ENCODE results near the gene MCCC1.

MCCC1 gene

DNA sequence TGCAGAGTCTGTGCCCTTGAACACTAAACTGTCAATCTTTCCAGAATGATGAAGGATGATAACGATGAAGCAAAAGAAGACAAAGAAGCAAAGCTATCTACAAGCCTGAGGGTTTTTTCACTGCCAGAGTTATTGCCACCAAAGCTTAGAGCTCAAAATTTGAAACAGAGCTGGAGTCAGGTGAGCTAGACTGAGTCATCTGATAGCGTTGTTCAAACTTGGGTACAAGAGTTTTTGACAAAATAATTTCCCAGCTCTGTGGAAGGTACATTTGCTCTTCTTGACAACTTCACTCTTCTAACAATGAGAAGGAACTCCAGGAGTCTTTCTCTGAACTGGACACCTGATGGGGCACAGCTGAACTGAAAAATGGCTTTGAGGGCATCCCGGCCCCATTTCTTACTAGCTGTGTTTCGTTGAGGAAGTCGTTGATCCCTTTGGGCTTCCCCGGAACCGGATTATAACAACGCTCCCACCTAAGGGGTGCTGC lies 715 bp downstream of the MCCC1 start:
- no peaks in the 10 kb centered on the region for H3K27me3 ChIP-seq (replicated peaks in 2 of 5; ENCODE audit: control insufficient read depth in 4 of 5, insufficient read depth in 5 of 5, low read length in 4 of 5)
- no peaks in the 10 kb centered on the region for H3K9me3 ChIP-seq (ENCODE audit: control extremely low read depth in 1 of 5, control insufficient read depth in 4 of 5, insufficient read depth in 2 of 5, low read depth in 1 of 5, low read length in 4 of 5)
- peaks cover 3 to 6% (median 4%) of the 10 kb centered on the region in 4 experiments for H3K36me3 ChIP-seq (ENCODE audit: control insufficient read depth in 4 of 4, insufficient read depth in 4 of 4, low read length in 3 of 4)
- H3K4me3 ChIP-seq (ENCODE audit: control insufficient read depth in 1 of 7, extremely low read depth in 1 of 7, insufficient read depth in 4 of 7, low read depth in 2 of 7, low read length in 6 of 7), result peak overlapping the region; percentile 87 to 99 (median 95)
- CTCF ChIA-PET, result interaction anchor here (0.8 to 1.7 kb wide), 7 partner anchors 9 to 296 kb away, joined by 3 to 5 read pairs (median 3); no protein-coding TSS in a partner anchor
- H3K27ac ChIP-seq (ENCODE audit: insufficient read depth in 1 of 2, low read depth in 1 of 2, low read length in 2 of 2, poor library complexity in 1 of 2, severe bottlenecking in 2 of 2), result peak overlapping the region; percentile 69 to 90
- POLR2A ChIA-PET, result interaction anchor here (0.6 kb wide), 1 partner anchor 160 kb away, joined by 3 read pairs; no protein-coding TSS in a partner anchor
- DNase-seq, result peak in 2 of 3 donors; percentile 22 to 55
- 9% methylated on average over 6 of the region's 8 CpGs for WGBS (ENCODE audit: insufficient coverage)
- H3K4me1 ChIP-seq (ENCODE audit: control extremely low read depth in 1 of 4, control insufficient read depth in 4 of 4, insufficient read depth in 4 of 4, low read length in 3 of 4), result peaks cover 6 to 18% (median 13%) of the 10 kb centered on the region in 4 experiments

- 100% methylated on average over 2 of the region's 4 CpGs for WGBS (ENCODE audit: insufficient coverage)
- H3K4me3 ChIP-seq (ENCODE audit: control insufficient read depth in 1 of 7, extremely low read depth in 1 of 7, insufficient read depth in 4 of 7, low read depth in 2 of 7, low read length in 6 of 7), result no peak overlapping the region
- H3K27me3 ChIP-seq (replicated peaks in 2 of 5; ENCODE audit: control insufficient read depth in 4 of 5, insufficient read depth in 5 of 5, low read length in 4 of 5), result no peaks in the 10 kb centered on the region
- POLR2A ChIA-PET, result no interaction called here
- no peak overlapping the region for H3K27ac ChIP-seq (ENCODE audit: insufficient read depth in 1 of 2, low read depth in 1 of 2, low read length in 2 of 2, poor library complexity in 1 of 2, severe bottlenecking in 2 of 2)
- H3K9me3 ChIP-seq (ENCODE audit: control extremely low read depth in 1 of 5, control insufficient read depth in 4 of 5, insufficient read depth in 2 of 5, low read depth in 1 of 5, low read length in 4 of 5), result no peaks in the 10 kb centered on the region
- H3K4me1 ChIP-seq (ENCODE audit: control extremely low read depth in 1 of 4, control insufficient read depth in 4 of 4, insufficient read depth in 4 of 4, low read length in 3 of 4), result peaks cover 1 to 10% (median 7%) of the 10 kb centered on the region in 4 experiments
- DNase-seq, result no peak
- CTCF ChIA-PET, result no interaction called here
- peaks cover 19 to 35% (median 27%) of the 10 kb centered on the region in 4 experiments for H3K36me3 ChIP-seq (ENCODE audit: control insufficient read depth in 4 of 4, insufficient read depth in 4 of 4, low read length in 3 of 4)
These were observed 4.6 kb downstream of the MCCC1 start for GRCh38 chr3:183094711-183095110.

DNA sequence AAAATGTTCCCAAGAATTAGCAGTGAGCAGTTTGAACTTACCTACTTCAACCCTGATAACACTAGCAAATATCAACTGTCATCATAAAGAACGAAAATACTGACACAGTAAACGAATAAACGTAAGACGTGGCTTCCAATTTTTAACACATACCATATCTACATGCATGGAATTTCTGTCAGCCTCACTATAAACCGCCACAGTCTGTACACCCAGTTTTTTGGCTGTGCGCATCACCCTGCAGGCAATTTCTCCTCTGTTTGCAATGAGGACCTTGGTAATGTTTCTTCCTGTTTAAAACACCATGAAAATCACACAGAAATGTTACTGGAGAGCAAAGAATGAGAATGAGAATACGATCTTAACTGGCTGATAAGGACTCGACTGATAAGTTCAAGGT lies 7.0 kb downstream of the MCCC1 start:
- DNase-seq, result no peak
- H3K27ac ChIP-seq (ENCODE audit: insufficient read depth in 1 of 2, low read depth in 1 of 2, low read length in 2 of 2, poor library complexity in 1 of 2, severe bottlenecking in 2 of 2), result no peak overlapping the region
- ChIA-PET POLR2A (no interaction called here), CTCF (interaction anchor here (0.6 kb wide), 1 partner anchor 16 kb away, joined by 3 read pairs; no protein-coding TSS in a partner anchor)
- H3K4me1 ChIP-seq (ENCODE audit: control extremely low read depth in 1 of 4, control insufficient read depth in 4 of 4, insufficient read depth in 4 of 4, low read length in 3 of 4), result no peaks in the 10 kb centered on the region
- peaks cover 25 to 57% (median 32%) of the 10 kb centered on the region in 4 experiments for H3K36me3 ChIP-seq (ENCODE audit: control insufficient read depth in 4 of 4, insufficient read depth in 4 of 4, low read length in 3 of 4)
- 99% methylated on average over 7 of the region's 8 CpGs for WGBS (ENCODE audit: insufficient coverage)
- H3K4me3 ChIP-seq (ENCODE audit: control insufficient read depth in 1 of 7, extremely low read depth in 1 of 7, insufficient read depth in 4 of 7, low read depth in 2 of 7, low read length in 6 of 7), result no peak overlapping the region
- H3K27me3 ChIP-seq (replicated peaks in 2 of 5; ENCODE audit: control insufficient read depth in 4 of 5, insufficient read depth in 5 of 5, low read length in 4 of 5), result no peaks in the 10 kb centered on the region
- no peaks in the 10 kb centered on the region for H3K9me3 ChIP-seq (ENCODE audit: control extremely low read depth in 1 of 5, control insufficient read depth in 4 of 5, insufficient read depth in 2 of 5, low read depth in 1 of 5, low read length in 4 of 5)

DNA sequence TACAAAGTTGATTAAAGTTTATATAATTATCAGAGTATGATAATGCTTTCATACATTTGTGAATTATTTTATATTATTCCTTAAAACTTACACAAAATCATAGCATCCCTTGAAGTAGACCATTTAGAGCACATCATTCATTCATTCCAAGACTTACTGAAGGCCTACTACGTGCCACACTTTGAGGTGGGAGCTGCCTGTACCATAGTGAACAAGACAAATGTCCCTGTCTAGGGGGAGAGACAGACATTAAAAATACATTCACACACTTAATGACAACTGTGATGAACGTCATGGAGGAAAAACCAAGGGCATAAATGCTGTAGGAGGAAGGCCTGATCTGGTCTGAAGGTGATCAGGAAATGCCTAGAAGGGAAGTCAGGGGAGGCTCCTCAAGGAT lies 12.1 kb downstream of the MCCC1 start:
- Histone ChIP-seq H3K4me3 (ENCODE audit: control insufficient read depth in 1 of 7, extremely low read depth in 1 of 7, insufficient read depth in 4 of 7, low read depth in 2 of 7, low read length in 6 of 7) (no peak overlapping the region), H3K4me1 (ENCODE audit: control extremely low read depth in 1 of 4, control insufficient read depth in 4 of 4, insufficient read depth in 4 of 4, low read length in 3 of 4) (no peaks in the 10 kb centered on the region), H3K27me3 (replicated peaks in 2 of 5; ENCODE audit: control insufficient read depth in 4 of 5, insufficient read depth in 5 of 5, low read length in 4 of 5) (no peaks in the 10 kb centered on the region), H3K36me3 (ENCODE audit: control insufficient read depth in 4 of 4, insufficient read depth in 4 of 4, low read length in 3 of 4) (peaks cover 32 to 84% (median 50%) of the 10 kb centered on the region in 4 experiments), H3K9me3 (ENCODE audit: control extremely low read depth in 1 of 5, control insufficient read depth in 4 of 5, insufficient read depth in 2 of 5, low read depth in 1 of 5, low read length in 4 of 5) (no peaks in the 10 kb centered on the region), H3K27ac (ENCODE audit: insufficient read depth in 1 of 2, low read depth in 1 of 2, low read length in 2 of 2, poor library complexity in 1 of 2, severe bottlenecking in 2 of 2) (no peak overlapping the region)
- ChIA-PET POLR2A (interaction anchor here (0.9 kb wide), 1 partner anchor 12 kb away, joined by 3 read pairs; the partner anchor contains the start of gene MCCC1), CTCF (interaction anchor here (1.4 kb wide), 1 partner anchor 9 kb away, joined by 4 read pairs; no protein-coding TSS in a partner anchor)
- DNase-seq, result no peak
- 100% methylated on average over 2 of the region's 2 CpGs for WGBS (ENCODE audit: insufficient coverage)

DNA sequence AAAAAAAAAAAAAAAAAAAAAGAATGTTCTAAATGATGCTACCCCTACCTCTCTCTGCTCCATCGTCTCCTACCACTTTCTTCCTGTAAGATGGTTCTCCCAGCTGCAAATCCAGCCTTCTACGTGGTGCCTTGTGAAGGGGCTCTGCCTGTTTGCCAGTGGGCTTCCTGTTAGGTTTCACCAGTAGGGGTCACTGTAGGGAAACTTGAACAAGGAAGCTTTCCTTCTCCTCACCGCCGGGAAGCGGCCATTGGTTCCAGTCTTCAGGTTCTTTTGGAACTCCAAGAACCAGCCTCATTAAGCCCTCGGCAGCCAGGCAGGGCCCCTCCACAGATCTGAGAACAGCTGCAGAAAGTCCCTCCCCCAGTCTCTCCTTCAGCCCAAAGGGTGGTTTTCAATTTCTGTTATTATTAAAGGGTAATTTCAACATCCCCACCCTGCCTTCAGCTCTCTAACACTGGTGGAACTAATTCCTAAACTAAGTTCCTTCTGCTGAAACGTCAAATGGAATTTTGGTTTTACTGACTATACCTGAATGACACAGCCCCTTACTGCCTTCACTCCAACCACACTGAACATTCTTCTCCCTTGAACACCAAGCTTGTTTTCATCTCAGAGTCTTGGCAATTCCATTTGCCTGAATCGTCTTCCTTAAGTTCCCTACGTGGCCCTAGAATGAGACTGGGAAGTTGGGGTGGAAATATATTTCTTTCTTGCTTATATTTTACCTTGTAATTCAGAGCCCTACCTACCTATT lies 13.5 kb downstream of the MCCC1 start:
- 88% methylated on average over 7 of the region's 9 CpGs for WGBS (ENCODE audit: insufficient coverage)
- CTCF ChIA-PET, result interaction anchor here (0.9 to 1.4 kb wide), 3 partner anchors 11 to 372 kb away, joined by 3 to 4 read pairs (median 4); no protein-coding TSS in a partner anchor
- Histone ChIP-seq H3K27me3 (replicated peaks in 2 of 5; ENCODE audit: control insufficient read depth in 4 of 5, insufficient read depth in 5 of 5, low read length in 4 of 5) (no peaks in the 10 kb centered on the region), H3K4me1 (ENCODE audit: control extremely low read depth in 1 of 4, control insufficient read depth in 4 of 4, insufficient read depth in 4 of 4, low read length in 3 of 4) (no peaks in the 10 kb centered on the region), H3K27ac (ENCODE audit: insufficient read depth in 1 of 2, low read depth in 1 of 2, low read length in 2 of 2, poor library complexity in 1 of 2, severe bottlenecking in 2 of 2) (no peak overlapping the region), H3K36me3 (ENCODE audit: control insufficient read depth in 4 of 4, insufficient read depth in 4 of 4, low read length in 3 of 4) (peaks cover 37 to 84% (median 53%) of the 10 kb centered on the region in 4 experiments), H3K9me3 (ENCODE audit: control extremely low read depth in 1 of 5, control insufficient read depth in 4 of 5, insufficient read depth in 2 of 5, low read depth in 1 of 5, low read length in 4 of 5) (peaks cover 0 to 7% (median under 1%) of the 10 kb centered on the region in 5 experiments), H3K4me3 (ENCODE audit: control insufficient read depth in 1 of 7, extremely low read depth in 1 of 7, insufficient read depth in 4 of 7, low read depth in 2 of 7, low read length in 6 of 7) (no peak overlapping the region)
- POLR2A ChIA-PET, result no interaction called here
- peak; percentile 22 to 31 (median 28) for DNase-seq

DNA sequence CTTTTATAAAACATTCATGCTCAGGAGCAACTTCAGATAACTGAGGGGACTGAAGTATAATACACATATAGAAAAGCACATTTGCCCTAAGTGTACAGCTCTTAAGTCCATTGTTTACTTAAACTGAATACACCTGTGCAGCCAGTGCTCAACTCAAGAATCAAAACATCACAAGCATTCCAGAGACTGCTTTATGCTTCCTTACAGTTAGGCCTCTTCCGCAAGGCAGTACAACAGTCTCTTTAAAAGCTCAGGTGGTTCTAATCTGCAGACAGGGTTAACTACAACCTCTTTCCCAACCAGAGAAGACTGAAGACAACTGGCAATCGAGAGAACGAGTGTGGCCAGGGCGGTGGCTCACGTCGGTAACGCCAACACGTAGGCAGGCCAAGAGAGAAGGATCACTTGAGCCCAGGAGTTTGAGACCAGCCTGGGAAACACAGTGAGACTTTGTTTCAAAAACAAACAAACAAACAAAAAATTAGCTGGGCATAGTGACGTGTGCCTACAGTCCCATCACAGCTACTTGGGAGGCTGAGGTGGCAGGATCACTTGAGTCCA lies 16.9 kb downstream of the MCCC1 start:
- CTCF ChIA-PET, result interaction anchor here (0.7 to 1.3 kb wide), 3 partner anchors 17 to 172 kb away, joined by 3 to 5 read pairs (median 3); partner anchors contain the start of gene MCCC1
- no peaks in the 10 kb centered on the region for H3K27me3 ChIP-seq (replicated peaks in 2 of 5; ENCODE audit: control insufficient read depth in 4 of 5, insufficient read depth in 5 of 5, low read length in 4 of 5)
- WGBS (ENCODE audit: insufficient coverage), result 100% methylated on average over 7 of the region's 9 CpGs
- DNase-seq, result no peak
- no peak overlapping the region for H3K4me3 ChIP-seq (ENCODE audit: control insufficient read depth in 1 of 7, extremely low read depth in 1 of 7, insufficient read depth in 4 of 7, low read depth in 2 of 7, low read length in 6 of 7)
- H3K27ac ChIP-seq (ENCODE audit: insufficient read depth in 1 of 2, low read depth in 1 of 2, low read length in 2 of 2, poor library complexity in 1 of 2, severe bottlenecking in 2 of 2), result no peak overlapping the region
- POLR2A ChIA-PET, result no interaction called here
- peaks cover 3 to 20% (median 18%) of the 10 kb centered on the region in 5 experiments for H3K9me3 ChIP-seq (ENCODE audit: control extremely low read depth in 1 of 5, control insufficient read depth in 4 of 5, insufficient read depth in 2 of 5, low read depth in 1 of 5, low read length in 4 of 5)
- H3K4me1 ChIP-seq (ENCODE audit: control extremely low read depth in 1 of 4, control insufficient read depth in 4 of 4, insufficient read depth in 4 of 4, low read length in 3 of 4), result no peaks in the 10 kb centered on the region
- peaks cover 34 to 86% (median 61%) of the 10 kb centered on the region in 4 experiments for H3K36me3 ChIP-seq (ENCODE audit: control insufficient read depth in 4 of 4, insufficient read depth in 4 of 4, low read length in 3 of 4)
